GM13977 (cell line): ENCODE measurements around the gene LMAN2.
A peak's percentile ranks its signal among the peaks of the same experiment; 100 is the strongest.
"Not testable (repeated sequence)": the region's sequence is repeated elsewhere in the genome, so short reads cannot be mapped to it uniquely, and the experiment has no call there.

Experiments used
- DNase-seq: peaks from one replicate; pipeline ENCODE4 v3.0.0; 2012; ENCODE audit warnings: low spot score
- CTCF ChIP-seq: IDR thresholded peaks from 2 replicates; pipeline ENCODE4 v1.5.1; 2012; ENCODE audit warnings: mild to moderate bottlenecking, control low read depth; ENCODE audit not compliant: insufficient read depth; ENCODE audit errors: extremely low read depth, missing control alignments
- in situ Hi-C: fragments of 300-500 bp; cut with MboI; formaldehyde crosslinking; loops from one replicate; pipeline ENCODE4 v1.12.0; 2022; ENCODE audit warnings: low sequenced_read_pairs, low pct_unique_long_range_greater_than_20kb, mixed read lengths, inconsistent platforms; ENCODE audit not compliant: unreplicated experiment

LMAN2 gene

GRCh38 chr5:177378884-177379883 lies 27.7 kb upstream of the LMAN2 start:
- no peak for TF ChIP-seq CTCF
- in situ Hi-C loops: no loop called here
- DNase-seq: peak; percentile 80

- no peak for TF ChIP-seq CTCF
- in situ Hi-C loops: no loop called here
- DNase-seq: no peak
Observed at GRCh38 chr5:177377851-177378776, 26.6 kb upstream of the LMAN2 start.

GRCh38 chr5:177376107-177376506 lies 24.6 kb upstream of the LMAN2 start:
- TF ChIP-seq CTCF: no peak
- no peak for DNase-seq
- in situ Hi-C loops: no loop called here

- DNase-seq, in situ Hi-C loops: not testable (repeated sequence)
Observed at GRCh38 chr5:177375516-177375915, 24.0 kb upstream of the LMAN2 start.

- no peak for TF ChIP-seq CTCF
- DNase-seq: no peak
- in situ Hi-C loops: no loop called here
Observed at GRCh38 chr5:177374211-177374610, 22.7 kb upstream of the LMAN2 start.

- DNase-seq: no peak
- in situ Hi-C loops: no loop called here
- no peak for TF ChIP-seq CTCF
Observed at GRCh38 chr5:177373806-177374205, 22.3 kb upstream of the LMAN2 start.

GRCh38 chr5:177372910-177373309 lies 21.4 kb upstream of the LMAN2 start:
- no peak for TF ChIP-seq CTCF
- no peak for DNase-seq
- in situ Hi-C loops: no loop called here
